Measurements from ENCODE around the gene ACAA1. TPM values are rescaled to one million over a fixed set of nuclear protein-coding genes. Genes with fewer than 3 reads are reported as not detected.

The ACAA1 gene
- total RNA-seq, 1 experiment from 2014 or later: 52.0 TPM

DNA sequence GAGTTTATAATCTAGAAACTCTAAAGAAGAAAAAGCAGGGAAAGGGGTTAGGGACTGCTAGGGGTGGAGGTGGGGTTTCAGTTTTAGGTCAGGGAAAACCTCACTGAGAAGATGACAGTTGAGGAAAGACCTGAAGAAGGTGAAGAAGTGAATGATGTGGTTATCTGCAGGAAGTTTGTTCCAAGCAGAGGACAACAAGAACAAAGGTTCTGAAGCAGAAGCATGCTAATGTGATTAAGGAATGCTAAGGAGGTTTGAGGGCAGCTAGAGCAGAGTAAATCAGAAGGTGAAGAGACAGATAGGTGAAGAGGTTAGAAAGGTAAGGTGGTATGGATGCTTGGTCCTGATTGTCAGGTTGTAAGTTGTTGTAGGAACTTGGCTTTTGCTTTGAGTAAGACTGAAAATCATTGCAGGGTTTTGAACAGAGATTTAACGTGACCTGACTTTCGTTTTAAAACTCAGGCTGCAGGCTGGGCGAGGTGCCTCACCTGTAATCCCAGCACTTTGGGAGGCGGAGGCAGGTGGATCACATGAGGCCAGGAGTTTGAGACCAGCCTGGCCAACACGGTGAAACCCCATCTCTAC is 37.0 kb upstream of the ACAA1 start:
- peaks cover 8% of the 10 kb centered on the region for H3K4me1 ChIP-seq (ENCODE audit: control insufficient read depth, insufficient read depth, low read length)
- intact Hi-C loops (cut with micrococcal nuclease; ENCODE audit: unreplicated experiment) (no loop called here), in situ Hi-C loops (cut with HindIII; ENCODE audit: low pct_unique_long_range_greater_than_20kb, low sequenced_read_pairs) (no loop called here)
- TF ChIP-seq POLR2AphosphoS5 (IDR thresholded peaks at IDR 0.05; ENCODE audit: low read depth, low read length): no peak
- TF ChIP-seq, protein P1, sequence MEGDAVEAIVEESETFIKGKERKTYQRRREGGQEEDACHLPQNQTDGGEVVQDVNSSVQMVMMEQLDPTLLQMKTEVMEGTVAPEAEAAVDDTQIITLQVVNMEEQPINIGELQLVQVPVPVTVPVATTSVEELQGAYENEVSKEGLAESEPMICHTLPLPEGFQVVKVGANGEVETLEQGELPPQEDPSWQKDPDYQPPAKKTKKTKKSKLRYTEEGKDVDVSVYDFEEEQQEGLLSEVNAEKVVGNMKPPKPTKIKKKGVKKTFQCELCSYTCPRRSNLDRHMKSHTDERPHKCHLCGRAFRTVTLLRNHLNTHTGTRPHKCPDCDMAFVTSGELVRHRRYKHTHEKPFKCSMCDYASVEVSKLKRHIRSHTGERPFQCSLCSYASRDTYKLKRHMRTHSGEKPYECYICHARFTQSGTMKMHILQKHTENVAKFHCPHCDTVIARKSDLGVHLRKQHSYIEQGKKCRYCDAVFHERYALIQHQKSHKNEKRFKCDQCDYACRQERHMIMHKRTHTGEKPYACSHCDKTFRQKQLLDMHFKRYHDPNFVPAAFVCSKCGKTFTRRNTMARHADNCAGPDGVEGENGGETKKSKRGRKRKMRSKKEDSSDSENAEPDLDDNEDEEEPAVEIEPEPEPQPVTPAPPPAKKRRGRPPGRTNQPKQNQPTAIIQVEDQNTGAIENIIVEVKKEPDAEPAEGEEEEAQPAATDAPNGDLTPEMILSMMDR (IDR thresholded peaks at IDR 0.05): no peak
- no peak for TF ChIP-seq SIN3A (IDR thresholded peaks at IDR 0.05; ENCODE audit: borderline replicate concordance, insufficient read depth, low read depth, low read length)
- no peak for TF ChIP-seq TCF7L2 (IDR thresholded peaks at IDR 0.05; ENCODE audit: low read depth, low read length)
- TF ChIP-seq REST (IDR thresholded peaks at IDR 0.05; ENCODE audit: insufficient read depth in 1 of 2, low read depth in 2 of 2, low read length in 1 of 2): no peak
- DNase-seq (ENCODE audit: low read depth, low spot score) (no peak), ATAC-seq (no peak)
- ChIA-PET POLR2A (no interaction called here), CTCF (no interaction called here)
- no peak overlapping the region for H3K27ac ChIP-seq (ENCODE audit: low read length)
- no peaks in the 10 kb centered on the region for H3K27me3 ChIP-seq (ENCODE audit: control insufficient read depth, insufficient read depth, low read length)
- H3K9me3 ChIP-seq (ENCODE audit: control insufficient read depth, insufficient read depth, low read depth, low read length): no peaks in the 10 kb centered on the region
- no peaks in the 10 kb centered on the region for H3K36me3 ChIP-seq (ENCODE audit: control insufficient read depth, insufficient read depth, low read length)
- BruUV-seq (replicated peaks): no TSS peak
- no peak overlapping the region for H3K4me3 ChIP-seq (ENCODE audit: low read depth in 2 of 2, low read length in 2 of 2)

DNA sequence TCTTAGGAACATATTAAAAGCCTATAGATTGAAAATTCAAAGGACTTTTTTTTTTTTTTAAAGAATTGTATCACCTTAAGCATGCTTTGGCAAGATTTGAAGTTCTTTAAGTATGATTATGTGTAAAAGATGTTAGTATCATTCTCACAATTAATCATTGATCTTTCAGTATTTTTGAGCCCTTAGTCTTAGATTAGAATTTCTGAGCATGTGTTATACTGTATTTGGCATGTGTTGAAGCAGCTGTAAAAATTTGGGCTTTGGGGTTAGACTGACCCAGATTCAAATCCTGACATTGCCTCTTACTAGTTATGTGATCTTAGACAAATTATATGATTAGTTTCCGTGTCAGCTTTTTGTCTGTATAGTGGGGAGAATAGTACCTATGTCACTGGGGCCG is 34.7 kb upstream of the ACAA1 start:
- H3K9me3 ChIP-seq (ENCODE audit: control insufficient read depth, insufficient read depth, low read depth, low read length): no peaks in the 10 kb centered on the region
- no peaks in the 10 kb centered on the region for H3K27me3 ChIP-seq (ENCODE audit: control insufficient read depth, insufficient read depth, low read length)
- H3K4me1 ChIP-seq (ENCODE audit: control insufficient read depth, insufficient read depth, low read length): peaks cover 26% of the 10 kb centered on the region
- in situ Hi-C loops (cut with HindIII; ENCODE audit: low pct_unique_long_range_greater_than_20kb, low sequenced_read_pairs): no loop called here
- intact Hi-C loops (cut with micrococcal nuclease; ENCODE audit: unreplicated experiment): no loop called here
- H3K36me3 ChIP-seq (ENCODE audit: control insufficient read depth, insufficient read depth, low read length): no peaks in the 10 kb centered on the region
- DNase-seq (ENCODE audit: low read depth, low spot score) (no peak), ATAC-seq (no peak)
- TF ChIP-seq, protein P1 (IDR thresholded peaks at IDR 0.05): no peak
- TF ChIP-seq TCF7L2 (IDR thresholded peaks at IDR 0.05; ENCODE audit: low read depth, low read length): no peak
- no peak for TF ChIP-seq REST (IDR thresholded peaks at IDR 0.05; ENCODE audit: insufficient read depth in 1 of 2, low read depth in 2 of 2, low read length in 1 of 2)
- TF ChIP-seq POLR2AphosphoS5 (IDR thresholded peaks at IDR 0.05; ENCODE audit: low read depth, low read length): no peak
- TF ChIP-seq SIN3A (IDR thresholded peaks at IDR 0.05; ENCODE audit: borderline replicate concordance, insufficient read depth, low read depth, low read length): no peak
- H3K4me3 ChIP-seq (ENCODE audit: low read depth in 2 of 2, low read length in 2 of 2): no peak overlapping the region
- ChIA-PET CTCF (no interaction called here), POLR2A (no interaction called here)
- H3K27ac ChIP-seq (ENCODE audit: low read length): no peak overlapping the region
- no TSS peak for BruUV-seq (replicated peaks)
